OCI-LY3 (cell line): ENCODE results near the gene COL4A2.

Experiments
- H2AFZ ChIP-seq: fragments of 200-600, 300-600 bp; shearing (Covaris generic); 2 replicates; pipeline ENCODE4 v1.6.0; 2014; ENCODE audit warnings: antibody characterized with exemption, low read depth, low read length
- H3K27ac ChIP-seq: fragments of 200-600, 300-600 bp; sonication (generic); 2 replicates; pipeline ENCODE4 v1.5.1; 2014; ENCODE audit warnings: mild to moderate bottlenecking, low read length, moderate library complexity, mixed read lengths
- H3K27me3 ChIP-seq: fragments of 200-600, 300-600 bp; sonication (generic); 2 replicates; pipeline ENCODE4 v1.6.1; 2014; ENCODE audit warnings: low read depth, low read length, mixed read lengths
- H3K36me3 ChIP-seq: fragments of 200-600, 300-600 bp; sonication (generic); replicated peaks from 2 replicates; pipeline ENCODE3; 2014; ENCODE audit warnings: low read depth, low read length, mixed read lengths
- H3K4me1 ChIP-seq: fragments of 300-600, 200-600 bp; sonication (generic); 2 replicates; pipeline ENCODE4 v1.6.1; 2014; ENCODE audit warnings: low read length, mixed read lengths
- H3K4me2 ChIP-seq: fragments of 200-600, 300-600 bp; sonication (generic); 2 replicates; pipeline ENCODE4 v1.6.1; 2014; ENCODE audit warnings: low read length, mixed read lengths
- H3K4me3 ChIP-seq: fragments of 300-600, 200-600 bp; sonication (generic); 2 replicates; pipeline ENCODE4 v1.5.1; 2014; ENCODE audit warnings: antibody characterized with exemption, mild to moderate bottlenecking, low read length, moderate library complexity
- H3K79me2 ChIP-seq: fragments of 300-600, 200-600 bp; shearing (Covaris generic); 2 replicates; pipeline ENCODE4 v1.6.1; 2014; ENCODE audit warnings: mild to moderate bottlenecking, low read length, mixed read lengths
- H3K9ac ChIP-seq: fragments of 300-600, 200-600 bp; shearing (Covaris generic); 2 replicates; pipeline ENCODE4 v1.6.0; 2014; ENCODE audit warnings: mild to moderate bottlenecking, low read length, moderate library complexity
- H3K9me3 ChIP-seq: fragments of 200-600, 300-600 bp; shearing (Covaris generic); 2 replicates; pipeline ENCODE4 v1.6.1; 2014; ENCODE audit warnings: low read length, mixed read lengths; ENCODE audit not compliant: insufficient read depth
- H4K20me1 ChIP-seq: fragments of 200-600, 300-600 bp; sonication (generic); 2 replicates; pipeline ENCODE4 v1.6.1; 2016; ENCODE audit warnings: low read length, mixed read lengths; ENCODE audit not compliant: insufficient read depth
- CTCF ChIP-seq: fragments of 200-600, 300-600 bp; sonication (generic); IDR thresholded peaks from 2 replicates; pipeline ENCODE4 v1.5.1; 2014; ENCODE audit warnings: antibody characterized with exemption, low read length, low read depth
- EZH2phosphoT487 ChIP-seq: fragments of 200-600 bp; shearing (Covaris generic); IDR thresholded peaks from 2 replicates; pipeline ENCODE4 v1.6.1; 2018; ENCODE audit warnings: antibody characterized with exemption, mixed run types, low read depth

Gene COL4A2

GRCh38 chr13:110467516-110468110, 160.5 kb downstream of the COL4A2 start:
- Histone ChIP-seq H3K4me1 (peaks cover 72% of the 10 kb centered on the region), H3K36me3 (no peaks in the 10 kb centered on the region), H3K4me2 (no peak overlapping the region), H3K9me3 (peaks cover 4% of the 10 kb centered on the region; the same call in 1 of the 2 replicates), H3K9ac (no peak overlapping the region), H3K79me2 (no peaks in the 10 kb centered on the region), H2AFZ (no peak overlapping the region), H3K4me3 (no peak overlapping the region), H3K27ac (no peak overlapping the region), H3K27me3 (peaks cover 60% of the 10 kb centered on the region), H4K20me1 (no peaks in the 10 kb centered on the region)
- TF ChIP-seq EZH2phosphoT487 (no peak), CTCF (no peak)

- H3K4me3 ChIP-seq = no peak overlapping the region
- H3K27me3 ChIP-seq = peaks cover 58% of the 10 kb centered on the region
- H3K4me1 ChIP-seq = peaks cover 75% of the 10 kb centered on the region
- H3K79me2 ChIP-seq = no peaks in the 10 kb centered on the region
- no peak overlapping the region for H3K27ac ChIP-seq
- H3K4me2 ChIP-seq = no peak overlapping the region
- no peaks in the 10 kb centered on the region for H4K20me1 ChIP-seq
- TF ChIP-seq EZH2phosphoT487 (no peak), CTCF (no peak)
- no peak overlapping the region for H3K9ac ChIP-seq
- H3K9me3 ChIP-seq = peaks cover 4% of the 10 kb centered on the region; the same call in 1 of the 2 replicates
- H3K36me3 ChIP-seq = no peaks in the 10 kb centered on the region
- H2AFZ ChIP-seq = no peak overlapping the region
Observed at GRCh38 chr13:110468986-110469495, 162.0 kb downstream of the COL4A2 start.

- H3K27ac ChIP-seq = no peak overlapping the region
- H3K9ac ChIP-seq = no peak overlapping the region
- no peaks in the 10 kb centered on the region for H3K79me2 ChIP-seq
- no peaks in the 10 kb centered on the region for H3K36me3 ChIP-seq
- H2AFZ ChIP-seq = no peak overlapping the region
- peaks cover 70% of the 10 kb centered on the region for H3K4me1 ChIP-seq
- TF ChIP-seq CTCF (no peak), EZH2phosphoT487 (no peak)
- H3K4me2 ChIP-seq = no peak overlapping the region
- H3K9me3 ChIP-seq = peaks cover 4% of the 10 kb centered on the region; the same call in 1 of the 2 replicates
- H4K20me1 ChIP-seq = no peaks in the 10 kb centered on the region
- no peak overlapping the region for H3K4me3 ChIP-seq
- peaks cover 57% of the 10 kb centered on the region for H3K27me3 ChIP-seq
Observed at GRCh38 chr13:110469597-110469996, 162.5 kb downstream of the COL4A2 start.

GRCh38 chr13:110470272-110471009, 163.4 kb downstream of the COL4A2 start:
- peaks cover 4% of the 10 kb centered on the region; the same call in 1 of the 2 replicates for H3K9me3 ChIP-seq
- peak overlapping the region; percentile 72; the same call in 1 of the 2 replicates for H3K4me3 ChIP-seq
- H4K20me1 ChIP-seq = no peaks in the 10 kb centered on the region
- H3K79me2 ChIP-seq = no peaks in the 10 kb centered on the region
- H3K4me2 ChIP-seq = peak overlapping the region; percentile 96
- H3K36me3 ChIP-seq = no peaks in the 10 kb centered on the region
- TF ChIP-seq CTCF (no peak), EZH2phosphoT487 (no peak)
- 0 out of 2 replicates have a peak overlapping the region, but pooled peaks have one; percentile 3 for H3K27ac ChIP-seq
- no peak overlapping the region for H2AFZ ChIP-seq
- no peak overlapping the region for H3K9ac ChIP-seq
- peaks cover 52% of the 10 kb centered on the region for H3K27me3 ChIP-seq
- H3K4me1 ChIP-seq = peaks cover 70% of the 10 kb centered on the region
